ENCODE measurements around the gene PRSS36.
"Not testable (repeated sequence)": the region's sequence is repeated elsewhere in the genome, so short reads cannot be mapped to it uniquely, and the experiment has no call there.

Gene PRSS36

GRCh38 chr16:31183432-31184428 lies 33.9 kb upstream of the PRSS36 start:
- DNase-seq, result no peak

- no peak for DNase-seq
These were observed 32.5 kb upstream of the PRSS36 start for GRCh38 chr16:31182391-31182790.

DNA sequence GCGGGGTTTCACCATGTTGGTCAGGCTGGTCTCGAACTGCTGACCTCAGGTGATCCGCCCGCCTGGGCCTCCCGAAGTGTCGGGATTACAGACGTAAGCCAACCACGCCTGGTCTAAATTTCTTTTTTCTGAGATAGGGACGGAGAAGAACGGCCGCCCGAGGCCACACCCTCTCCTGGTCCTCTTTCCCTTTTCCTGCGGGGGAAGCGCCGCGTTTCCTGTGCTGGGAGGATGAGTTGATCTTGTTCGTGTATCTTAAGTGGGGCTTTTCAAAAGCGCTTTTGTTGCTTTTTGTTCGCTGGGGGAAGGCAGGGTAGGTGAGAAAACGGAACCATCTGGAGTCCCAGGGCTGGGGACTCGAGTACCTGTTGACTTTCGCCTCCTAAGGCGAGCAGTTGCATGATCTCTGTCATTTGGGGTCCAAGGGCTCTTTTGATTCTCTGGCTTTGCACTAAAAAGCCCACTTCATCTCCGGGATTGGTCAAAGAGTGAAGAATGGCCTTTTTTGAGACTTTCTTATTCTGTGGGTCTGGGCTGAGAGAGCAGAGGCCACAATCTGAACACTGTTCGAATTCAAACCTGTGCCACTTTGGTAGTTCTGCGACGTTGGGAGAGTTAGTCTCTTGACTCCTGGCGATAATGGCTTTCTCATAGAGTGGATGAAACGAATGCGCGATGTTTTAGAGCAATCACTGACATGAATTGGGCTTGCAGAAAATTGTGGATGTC lies 31.4 kb upstream of the PRSS36 start:
- peak; percentile 48 to 53 for DNase-seq

GRCh38 chr16:31179747-31180459 lies 30.0 kb upstream of the PRSS36 start, which contains the start of gene FUS:
TSS of gene FUS (plus strand) at chr16:31180139. CDS start at chr16:31180215, 76 bp downstream.
- DNase-seq, result peak; percentile 90 to 92

DNA sequence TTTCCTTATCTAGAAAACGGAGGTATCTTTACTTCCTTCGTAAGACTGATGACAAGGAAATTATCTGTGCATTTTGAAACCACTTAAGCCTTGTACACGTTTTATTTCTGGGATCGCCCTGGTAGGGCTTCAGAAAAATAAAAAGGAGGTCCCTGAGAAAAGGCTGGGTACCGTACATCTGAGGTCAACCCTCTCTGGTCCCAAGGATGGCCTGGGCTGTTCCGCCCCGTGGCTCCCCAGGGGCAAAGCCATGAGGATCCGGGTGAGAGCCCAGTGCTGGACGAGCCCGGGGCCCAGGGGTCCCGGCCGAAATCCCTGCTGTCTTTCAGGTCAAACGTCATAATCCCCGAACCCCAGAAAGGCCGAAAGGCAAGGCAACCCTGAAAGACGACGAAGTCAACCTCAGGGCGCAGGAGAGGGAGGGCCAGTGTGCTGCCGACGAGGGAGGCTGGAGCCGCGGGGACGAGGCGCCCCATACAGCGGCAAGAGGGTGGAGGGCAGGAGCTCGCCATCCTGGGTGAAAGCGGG lies 29.4 kb upstream of the PRSS36 start:
- DNase-seq, result no peak

- peak; percentile 46 to 51 for DNase-seq
These were observed 27.3 kb upstream of the PRSS36 start for GRCh38 chr16:31177136-31177535.

DNA sequence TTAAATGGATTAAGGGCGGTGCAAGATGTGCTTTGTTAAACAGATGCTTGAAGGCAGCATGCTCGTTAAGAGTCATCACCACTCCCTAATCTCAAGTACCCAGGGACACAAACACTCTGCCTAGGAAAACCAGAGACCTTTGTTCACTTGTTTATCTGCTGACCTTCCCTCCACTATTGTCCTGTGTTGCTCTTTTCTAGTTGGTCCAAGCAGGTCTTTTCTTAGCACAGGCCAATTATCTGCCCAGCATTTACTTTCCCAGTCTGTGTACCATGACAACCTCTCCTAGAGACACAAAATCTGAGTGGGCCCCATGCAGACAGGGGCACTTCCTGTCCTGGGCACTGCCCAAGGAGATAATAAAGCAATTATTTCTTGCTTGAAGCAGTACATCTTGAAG lies 20.2 kb upstream of the PRSS36 start:
- not testable (repeated sequence) for DNase-seq

DNA sequence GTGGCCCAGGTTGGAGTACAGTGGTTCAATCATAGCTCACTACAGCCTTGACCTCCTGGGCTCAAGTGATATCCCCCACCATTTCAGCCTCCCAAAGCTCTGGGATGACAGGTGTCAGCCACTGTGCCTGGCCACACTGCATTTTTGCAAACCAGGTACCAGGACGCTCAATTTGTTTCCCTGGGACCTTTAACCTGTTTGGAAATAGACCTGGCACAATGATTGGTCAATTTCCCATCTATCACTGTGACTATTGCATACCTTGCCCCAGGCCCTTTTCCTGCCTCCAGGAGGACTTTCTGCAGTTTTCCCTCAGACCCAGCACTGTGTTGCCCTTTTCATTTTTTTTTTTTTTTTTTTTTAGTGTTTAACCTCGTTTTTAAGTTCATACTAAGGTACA lies 19.0 kb upstream of the PRSS36 start:
- DNase-seq, result no peak

DNA sequence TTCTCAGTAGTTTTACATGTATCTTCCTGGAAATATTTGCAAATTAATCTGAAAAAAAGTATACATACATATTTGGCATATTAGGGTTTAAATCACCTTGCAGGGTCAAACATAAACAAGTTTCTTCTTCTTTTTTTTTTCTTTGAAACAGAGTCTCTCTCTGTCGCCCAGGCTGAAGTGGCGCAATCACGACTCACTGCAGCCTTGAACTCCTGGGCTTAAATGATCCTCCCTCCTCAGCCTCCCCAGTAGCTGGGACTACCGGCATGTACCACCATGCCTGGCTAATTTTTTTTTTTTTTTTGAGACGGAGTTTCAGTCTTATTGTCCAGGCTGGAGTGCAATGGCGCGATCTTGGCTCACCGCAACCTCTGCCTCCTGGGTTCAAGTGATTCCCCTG lies 17.4 kb upstream of the PRSS36 start:
- no peak for DNase-seq

GRCh38 chr16:31157136-31157535 lies 7.3 kb upstream of the PRSS36 start:
- no peak for DNase-seq

GRCh38 chr16:31150976-31151375 lies 1.1 kb upstream of the PRSS36 start:
- not testable (repeated sequence) for DNase-seq

GRCh38 chr16:31149332-31149731 lies 534 bp downstream of the PRSS36 start:
- DNase-seq, result no peak

DNA sequence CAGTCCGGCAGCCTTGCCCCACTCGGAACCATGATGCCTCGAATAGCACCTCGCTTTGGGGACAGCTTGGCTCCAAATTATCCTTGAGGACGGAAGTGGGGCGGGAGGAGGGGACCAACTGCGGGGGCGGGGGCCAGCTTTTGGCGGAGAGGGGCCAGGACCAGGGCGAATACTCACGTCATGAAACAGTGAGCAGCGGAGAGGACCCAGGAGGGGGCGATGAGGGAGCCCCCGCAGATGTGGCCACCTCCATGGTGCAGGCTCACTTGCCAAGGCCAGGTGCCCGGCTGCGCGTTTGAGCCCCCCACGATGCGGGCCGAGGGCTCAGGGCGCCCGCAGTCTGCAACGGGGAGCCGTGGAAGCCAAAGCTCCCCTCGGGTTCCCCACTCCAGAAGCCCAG lies 970 bp downstream of the PRSS36 start:
- no peak for DNase-seq

- peak in 1 of 2 donors; percentile 11 for DNase-seq
These were observed 1.6 kb downstream of the PRSS36 start for GRCh38 chr16:31148281-31148728.

- no peak for DNase-seq
These were observed 2.3 kb downstream of the PRSS36 start for GRCh38 chr16:31147574-31147973.

DNA sequence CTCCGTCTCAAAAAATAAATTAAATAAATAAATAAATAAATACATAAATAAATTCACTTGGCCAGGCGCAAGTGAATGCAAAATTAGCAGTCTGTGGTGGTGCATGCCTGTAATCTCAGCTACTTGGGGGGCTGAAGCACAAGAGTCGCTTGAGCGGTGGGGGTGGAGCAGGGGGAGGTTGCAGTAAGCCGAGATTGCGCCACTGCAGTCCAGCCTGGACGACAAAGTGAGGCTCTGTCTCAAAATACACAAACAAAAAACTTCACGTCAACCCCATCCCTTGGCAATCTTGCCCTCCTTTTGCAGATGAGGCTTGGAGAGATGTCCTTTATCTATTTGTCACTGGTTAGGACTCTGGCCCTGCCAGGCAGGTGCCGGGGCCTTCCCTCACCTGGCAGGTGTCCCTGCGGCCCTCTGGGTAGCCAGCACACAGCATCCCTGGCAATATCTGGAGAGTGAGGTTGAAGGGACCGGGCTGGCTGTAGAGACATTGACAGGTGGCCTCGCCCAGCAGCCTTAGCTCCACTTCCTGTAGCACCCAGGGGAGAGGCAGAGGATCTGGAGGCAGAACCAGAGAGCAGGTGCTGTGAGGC lies 4.4 kb downstream of the PRSS36 start:
- DNase-seq, result no peak

GRCh38 chr16:31144418-31144817 lies 5.4 kb downstream of the PRSS36 start:
- DNase-seq, result not testable (repeated sequence)

DNA sequence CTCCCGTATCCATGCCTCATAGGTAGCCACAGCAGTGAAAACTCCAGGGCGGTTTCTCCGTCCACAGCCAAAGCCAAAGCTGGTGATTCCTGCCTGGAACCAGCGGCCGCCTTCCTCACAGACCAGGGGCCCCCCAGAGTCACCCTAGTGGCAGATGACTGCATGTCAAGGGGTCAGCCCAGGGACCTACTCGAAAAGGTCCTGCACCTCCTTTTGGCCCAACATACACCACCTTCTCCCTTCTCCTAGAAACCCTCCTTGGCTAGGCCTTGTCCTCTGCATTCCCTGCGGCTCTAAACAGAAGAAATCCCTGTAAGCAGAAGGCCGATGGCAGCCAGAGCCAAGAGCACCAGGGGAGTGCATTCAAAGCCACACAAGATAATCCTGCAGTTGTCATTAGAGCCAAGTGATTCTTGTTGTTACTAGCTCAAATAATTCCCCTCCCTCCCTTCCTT lies 6.1 kb downstream of the PRSS36 start:
- DNase-seq, result no peak

DNA sequence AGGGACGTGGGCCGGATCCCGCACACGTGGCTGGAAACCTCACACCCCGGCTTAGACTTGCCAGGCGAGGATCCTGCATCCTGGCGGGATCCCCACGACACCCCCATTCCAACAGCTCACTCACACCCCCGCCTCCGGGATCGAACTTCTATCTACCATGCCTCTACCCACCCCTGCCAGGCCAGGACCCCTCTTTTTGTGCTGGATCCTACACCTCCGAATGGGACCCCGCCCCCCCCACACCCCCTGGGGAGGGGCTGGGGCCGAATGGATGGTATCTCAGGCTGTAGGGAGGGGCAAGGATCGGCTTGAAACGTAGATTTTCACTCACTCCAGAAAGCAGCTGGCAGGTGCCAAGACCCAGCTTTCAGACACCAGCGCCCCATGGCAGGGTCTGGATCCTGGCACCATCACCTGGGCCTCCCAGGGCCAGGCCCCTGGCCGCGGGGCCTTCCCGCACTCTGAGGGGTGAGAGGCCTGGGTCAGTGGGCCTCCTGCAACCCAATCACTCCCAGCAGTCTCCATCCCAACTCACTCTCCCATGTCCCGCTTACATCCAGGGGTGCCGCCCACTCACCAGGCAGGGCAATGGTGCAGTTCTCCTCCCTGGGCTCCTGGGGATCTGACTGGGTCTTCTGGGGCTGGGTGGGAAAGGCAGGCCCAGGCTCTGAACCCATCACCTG lies 6.7 kb downstream of the PRSS36 start:
- DNase-seq, result peak in 1 of 2 donors; percentile 28

GRCh38 chr16:31142109-31143010 lies 7.5 kb downstream of the PRSS36 start:
- peak; percentile 98 to 99 for DNase-seq
